ENCODE results near the gene NLE1.

DNA sequence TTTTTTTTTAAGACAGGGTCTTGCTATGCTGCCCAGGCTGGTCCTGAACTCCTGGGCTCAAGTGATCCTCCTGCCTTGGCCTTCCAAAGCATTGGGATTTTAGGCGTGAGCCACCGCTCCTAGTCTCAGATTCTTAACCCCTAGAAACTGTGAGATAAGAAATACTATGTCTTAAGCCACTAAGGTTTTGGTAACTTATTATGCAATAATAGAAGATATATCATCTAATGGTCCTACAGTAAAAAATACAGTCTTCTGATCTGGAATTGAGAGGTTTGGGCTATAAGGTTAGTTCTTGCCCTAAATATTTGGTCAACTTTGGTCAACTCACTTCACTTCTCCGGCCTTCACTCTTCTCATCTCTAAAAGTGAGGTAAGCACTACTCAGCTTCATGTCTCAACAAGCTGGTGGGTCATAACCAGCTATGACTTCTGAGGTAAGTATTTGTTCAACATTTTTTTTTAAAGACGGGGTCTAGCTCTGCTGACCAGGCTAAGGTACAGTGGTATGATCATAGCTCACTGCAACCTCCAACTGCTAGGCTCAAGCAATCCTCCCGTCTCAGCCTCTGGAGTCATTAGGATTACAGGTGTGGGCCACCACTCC is 37.2 kb downstream of the NLE1 start:
- TF ChIP-seq, protein P1, sequence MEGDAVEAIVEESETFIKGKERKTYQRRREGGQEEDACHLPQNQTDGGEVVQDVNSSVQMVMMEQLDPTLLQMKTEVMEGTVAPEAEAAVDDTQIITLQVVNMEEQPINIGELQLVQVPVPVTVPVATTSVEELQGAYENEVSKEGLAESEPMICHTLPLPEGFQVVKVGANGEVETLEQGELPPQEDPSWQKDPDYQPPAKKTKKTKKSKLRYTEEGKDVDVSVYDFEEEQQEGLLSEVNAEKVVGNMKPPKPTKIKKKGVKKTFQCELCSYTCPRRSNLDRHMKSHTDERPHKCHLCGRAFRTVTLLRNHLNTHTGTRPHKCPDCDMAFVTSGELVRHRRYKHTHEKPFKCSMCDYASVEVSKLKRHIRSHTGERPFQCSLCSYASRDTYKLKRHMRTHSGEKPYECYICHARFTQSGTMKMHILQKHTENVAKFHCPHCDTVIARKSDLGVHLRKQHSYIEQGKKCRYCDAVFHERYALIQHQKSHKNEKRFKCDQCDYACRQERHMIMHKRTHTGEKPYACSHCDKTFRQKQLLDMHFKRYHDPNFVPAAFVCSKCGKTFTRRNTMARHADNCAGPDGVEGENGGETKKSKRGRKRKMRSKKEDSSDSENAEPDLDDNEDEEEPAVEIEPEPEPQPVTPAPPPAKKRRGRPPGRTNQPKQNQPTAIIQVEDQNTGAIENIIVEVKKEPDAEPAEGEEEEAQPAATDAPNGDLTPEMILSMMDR (IDR thresholded peaks at IDR 0.05; ENCODE audit: low read depth, low read length) = no peak
- TF ChIP-seq, protein P2, sequence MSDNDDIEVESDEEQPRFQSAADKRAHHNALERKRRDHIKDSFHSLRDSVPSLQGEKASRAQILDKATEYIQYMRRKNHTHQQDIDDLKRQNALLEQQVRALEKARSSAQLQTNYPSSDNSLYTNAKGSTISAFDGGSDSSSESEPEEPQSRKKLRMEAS (IDR thresholded peaks at IDR 0.05; ENCODE audit: low read depth, low read length) = no peak
- no peak for TF ChIP-seq POLR2A (IDR thresholded peaks at IDR 0.05; ENCODE audit: extremely low read depth, insufficient read length)
- TF ChIP-seq MYC (IDR thresholded peaks at IDR 0.05; ENCODE audit: low read depth, low read length) = no peak

Data from NB4 (cell line).